ENCODE results near the gene TDRD10.
"Not testable (repeated sequence)": the region's sequence is repeated elsewhere in the genome, so short reads cannot be mapped to it uniquely, and the experiment has no call there.

The TDRD10 gene

DNA sequence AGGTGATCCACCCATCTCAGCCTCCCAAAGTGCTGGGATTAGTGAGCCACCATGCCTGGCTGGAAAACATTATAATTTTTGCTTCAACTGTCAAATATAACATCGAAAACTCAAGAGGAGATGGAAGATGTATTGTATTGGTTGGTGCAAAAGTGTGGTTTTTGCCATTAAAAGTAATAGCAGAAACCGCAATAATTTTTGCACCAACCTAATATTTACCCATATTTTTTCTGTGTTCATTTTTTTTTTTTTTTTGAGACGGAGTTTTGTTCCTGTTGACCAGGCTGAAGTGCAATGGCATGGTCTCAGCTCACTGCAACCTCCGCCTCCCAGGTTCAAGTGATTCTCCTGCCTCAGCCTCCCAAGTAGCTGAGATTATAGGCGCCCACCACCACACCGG lies 27.3 kb downstream of the TDRD10 start:
- Histone ChIP-seq H3K4me1 (no peaks in the 10 kb centered on the region), H3K27me3 (no peaks in the 10 kb centered on the region), H3K4me3 (ENCODE audit: low read depth, low read length) (no peak overlapping the region), H3K9me3 (no peaks in the 10 kb centered on the region; the same call in 1 of the 2 replicates), H3K36me3 (no peaks in the 10 kb centered on the region)
- TF ChIP-seq, protein P1, sequence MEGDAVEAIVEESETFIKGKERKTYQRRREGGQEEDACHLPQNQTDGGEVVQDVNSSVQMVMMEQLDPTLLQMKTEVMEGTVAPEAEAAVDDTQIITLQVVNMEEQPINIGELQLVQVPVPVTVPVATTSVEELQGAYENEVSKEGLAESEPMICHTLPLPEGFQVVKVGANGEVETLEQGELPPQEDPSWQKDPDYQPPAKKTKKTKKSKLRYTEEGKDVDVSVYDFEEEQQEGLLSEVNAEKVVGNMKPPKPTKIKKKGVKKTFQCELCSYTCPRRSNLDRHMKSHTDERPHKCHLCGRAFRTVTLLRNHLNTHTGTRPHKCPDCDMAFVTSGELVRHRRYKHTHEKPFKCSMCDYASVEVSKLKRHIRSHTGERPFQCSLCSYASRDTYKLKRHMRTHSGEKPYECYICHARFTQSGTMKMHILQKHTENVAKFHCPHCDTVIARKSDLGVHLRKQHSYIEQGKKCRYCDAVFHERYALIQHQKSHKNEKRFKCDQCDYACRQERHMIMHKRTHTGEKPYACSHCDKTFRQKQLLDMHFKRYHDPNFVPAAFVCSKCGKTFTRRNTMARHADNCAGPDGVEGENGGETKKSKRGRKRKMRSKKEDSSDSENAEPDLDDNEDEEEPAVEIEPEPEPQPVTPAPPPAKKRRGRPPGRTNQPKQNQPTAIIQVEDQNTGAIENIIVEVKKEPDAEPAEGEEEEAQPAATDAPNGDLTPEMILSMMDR (IDR thresholded peaks at IDR 0.05; ENCODE audit: low read depth, low read length) = no peak
- no peak for DNase-seq

GRCh38 chr1:154531950-154532349 lies 29.9 kb downstream of the TDRD10 start:
- DNase-seq; H3K4me3 ChIP-seq (ENCODE audit: low read depth, low read length); H3K4me1 ChIP-seq; H3K36me3 ChIP-seq; H3K9me3 ChIP-seq; H3K27me3 ChIP-seq: not testable (repeated sequence)

GRCh38 chr1:154533952-154534844 lies 32.2 kb downstream of the TDRD10 start:
- TF ChIP-seq, protein P1 (IDR thresholded peaks at IDR 0.05; ENCODE audit: low read depth, low read length) = peak; percentile 80
- no peaks in the 10 kb centered on the region; the same call in 1 of the 2 replicates for H3K9me3 ChIP-seq
- H3K4me1 ChIP-seq = no peaks in the 10 kb centered on the region; the same call in 1 of the 2 replicates
- H3K27me3 ChIP-seq = no peaks in the 10 kb centered on the region; the same call in 1 of the 2 replicates
- H3K4me3 ChIP-seq (ENCODE audit: low read depth, low read length) = no peak overlapping the region
- peak; percentile 60 for DNase-seq
- no peaks in the 10 kb centered on the region for H3K36me3 ChIP-seq

DNA sequence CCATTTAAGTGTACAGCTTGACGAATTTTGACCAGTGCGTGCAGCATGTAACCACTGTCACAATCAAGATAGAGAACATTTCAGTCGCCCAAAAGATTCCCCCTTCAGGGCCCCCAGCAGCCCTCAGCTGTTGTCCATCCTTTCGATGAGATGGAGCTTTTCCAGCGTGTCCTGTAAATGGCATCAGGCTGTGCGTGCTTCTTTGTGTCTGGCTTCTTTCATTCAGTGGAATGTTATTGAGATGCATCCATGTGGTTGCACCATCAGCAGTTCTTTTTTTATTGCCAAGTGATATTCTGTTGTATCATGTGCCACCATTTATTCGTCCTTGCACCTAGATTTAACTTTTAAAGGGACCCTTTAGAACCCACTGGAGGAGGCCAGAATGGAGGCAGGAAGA lies 34.6 kb downstream of the TDRD10 start:
- H3K9me3 ChIP-seq = no peaks in the 10 kb centered on the region; the same call in 1 of the 2 replicates
- no peaks in the 10 kb centered on the region for H3K36me3 ChIP-seq
- no peak for DNase-seq
- TF ChIP-seq, protein P1 (IDR thresholded peaks at IDR 0.05; ENCODE audit: low read depth, low read length) = no peak
- no peaks in the 10 kb centered on the region; the same call in 1 of the 2 replicates for H3K4me1 ChIP-seq
- no peaks in the 10 kb centered on the region; the same call in 1 of the 2 replicates for H3K27me3 ChIP-seq
- no peak overlapping the region for H3K4me3 ChIP-seq (ENCODE audit: low read depth, low read length)

GRCh38 chr1:154539486-154540483 lies 37.8 kb downstream of the TDRD10 start:
- no peaks in the 10 kb centered on the region for H3K36me3 ChIP-seq
- TF ChIP-seq, protein P1 (IDR thresholded peaks at IDR 0.05; ENCODE audit: low read depth, low read length) = no peak
- no peak for DNase-seq
- H3K4me1 ChIP-seq = no peaks in the 10 kb centered on the region; the same call in 1 of the 2 replicates
- H3K27me3 ChIP-seq = no peaks in the 10 kb centered on the region; the same call in 1 of the 2 replicates
- no peak overlapping the region for H3K4me3 ChIP-seq (ENCODE audit: low read depth, low read length)
- no peaks in the 10 kb centered on the region for H3K9me3 ChIP-seq

DNA sequence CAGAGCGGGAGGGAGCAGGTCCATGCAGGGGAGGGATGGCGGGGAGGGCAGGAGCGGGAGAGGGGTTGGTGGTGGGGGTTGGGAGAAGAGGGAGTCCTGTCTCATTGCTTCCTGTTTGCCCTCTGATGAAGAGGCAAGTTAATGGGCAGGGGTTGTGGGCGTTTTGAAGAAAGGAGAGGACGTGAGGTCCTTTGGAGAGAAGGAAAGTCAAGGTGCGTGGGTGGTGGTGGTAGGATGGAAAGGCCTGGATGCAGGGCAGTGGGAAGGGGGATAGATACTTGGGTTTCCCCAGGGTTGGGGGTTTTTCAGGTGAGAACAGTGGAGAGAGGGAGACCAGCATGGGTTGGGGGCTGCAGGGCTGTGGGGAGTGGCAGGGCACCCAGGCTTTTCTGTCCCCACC lies 39.2 kb downstream of the TDRD10 start:
- TF ChIP-seq, protein P1 (IDR thresholded peaks at IDR 0.05; ENCODE audit: low read depth, low read length) = no peak
- Histone ChIP-seq H3K9me3 (no peaks in the 10 kb centered on the region), H3K4me1 (no peaks in the 10 kb centered on the region), H3K27me3 (no peaks in the 10 kb centered on the region), H3K4me3 (ENCODE audit: low read depth, low read length) (no peak overlapping the region), H3K36me3 (no peaks in the 10 kb centered on the region)
- DNase-seq = no peak

Measured in BE2C (cell line).